ENCODE results near the gene ZNF184.

Gene ZNF184

DNA sequence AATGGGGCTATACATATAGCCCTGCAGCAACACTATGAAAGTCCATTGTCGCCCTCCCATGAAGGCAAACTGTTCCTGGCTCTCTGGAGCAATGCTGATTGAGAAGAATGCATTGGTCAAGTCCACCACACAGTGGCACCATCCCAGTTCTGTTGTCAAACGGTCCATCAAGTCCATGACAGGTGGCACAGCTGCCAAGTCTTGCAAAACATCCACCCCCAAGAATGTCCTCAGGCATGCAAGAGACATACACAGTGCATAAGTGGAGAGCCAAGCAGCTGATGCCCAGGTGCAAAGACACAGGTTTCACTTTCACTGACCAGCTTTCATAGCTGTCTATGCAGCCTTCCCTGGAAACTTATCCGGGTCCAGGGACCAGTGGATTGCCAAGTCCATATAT is 66.8 kb downstream of the ZNF184 start:
- no peaks in the 10 kb centered on the region for H3K27me3 ChIP-seq
- DNase-seq = no peak
- no peaks in the 10 kb centered on the region; the same call in 1 of the 2 replicates for H3K4me1 ChIP-seq
- no peaks in the 10 kb centered on the region; the same call in 1 of the 2 replicates for H3K9me3 ChIP-seq
- no peak overlapping the region for H3K4me3 ChIP-seq (ENCODE audit: low read depth, low read length)
- TF ChIP-seq CTCF (IDR thresholded peaks at IDR 0.05; ENCODE audit: low read depth, low read length) = no peak
- no peaks in the 10 kb centered on the region for H3K36me3 ChIP-seq

- no peak overlapping the region for H3K4me3 ChIP-seq (ENCODE audit: low read depth, low read length)
- H3K27me3 ChIP-seq = no peaks in the 10 kb centered on the region
- H3K36me3 ChIP-seq = no peaks in the 10 kb centered on the region
- H3K9me3 ChIP-seq = no peaks in the 10 kb centered on the region; the same call in 1 of the 2 replicates
- TF ChIP-seq CTCF (IDR thresholded peaks at IDR 0.05; ENCODE audit: low read depth, low read length) = no peak
- DNase-seq = no peak
- no peaks in the 10 kb centered on the region for H3K4me1 ChIP-seq
These were observed 71.8 kb downstream of the ZNF184 start for GRCh38 chr6:27400877-27401642.

Measured in BE2C (cell line).